SH-SY5Y (cell line): ENCODE data around the gene VMP1.

ENCODE experiments used
- GATA2 ChIP-seq: IDR thresholded peaks from 2 replicates; pipeline ENCODE4 v1.6.1; 2011; ENCODE audit warnings: mild to moderate bottlenecking, low read depth, low read length
- GATA3 ChIP-seq: IDR thresholded peaks from 2 replicates; pipeline ENCODE4 v1.6.1; 2011; ENCODE audit warnings: low read depth, mild to moderate bottlenecking, low read length, moderate library complexity

Gene VMP1

DNA sequence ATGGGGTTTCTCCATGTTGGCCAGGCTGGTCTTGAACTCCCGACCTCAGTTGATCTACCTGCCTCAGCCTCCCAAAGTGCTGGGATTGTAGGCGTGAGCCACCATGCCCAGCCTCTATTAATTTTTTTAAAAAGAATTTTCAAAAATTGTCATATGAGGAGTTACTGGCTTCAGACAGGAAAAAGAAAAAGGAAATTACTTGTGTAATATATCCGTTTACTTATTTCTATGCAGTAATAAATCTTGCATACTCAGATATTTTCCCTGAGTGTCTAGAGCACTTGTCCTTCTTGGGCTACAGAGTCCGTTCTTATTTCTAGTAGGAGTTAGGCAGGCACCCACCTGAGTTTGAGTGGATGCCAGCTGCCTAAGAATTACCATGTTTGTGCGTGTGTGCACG is 85.8 kb downstream of the VMP1 start:
- TF ChIP-seq GATA3 (no peak), GATA2 (no peak)

DNA sequence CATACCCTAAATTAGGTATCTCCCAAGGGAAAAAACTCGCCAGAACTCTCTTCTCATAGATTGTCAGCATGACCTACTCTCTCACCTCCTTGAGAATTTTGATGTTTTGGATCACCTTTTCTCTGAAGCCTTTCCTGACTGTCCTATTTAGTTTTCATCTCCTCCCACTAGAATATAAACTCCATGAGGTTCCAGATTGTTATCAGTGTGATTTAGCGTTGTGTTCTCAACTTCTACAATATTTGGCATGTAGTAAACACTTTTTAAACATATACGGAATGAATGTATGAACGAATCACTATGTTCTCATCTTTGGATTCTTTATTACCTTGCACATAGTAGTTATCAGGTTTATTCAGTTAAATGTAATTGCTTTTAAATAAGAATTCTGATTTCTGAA is 88.7 kb downstream of the VMP1 start:
- no peak for TF ChIP-seq GATA2

DNA sequence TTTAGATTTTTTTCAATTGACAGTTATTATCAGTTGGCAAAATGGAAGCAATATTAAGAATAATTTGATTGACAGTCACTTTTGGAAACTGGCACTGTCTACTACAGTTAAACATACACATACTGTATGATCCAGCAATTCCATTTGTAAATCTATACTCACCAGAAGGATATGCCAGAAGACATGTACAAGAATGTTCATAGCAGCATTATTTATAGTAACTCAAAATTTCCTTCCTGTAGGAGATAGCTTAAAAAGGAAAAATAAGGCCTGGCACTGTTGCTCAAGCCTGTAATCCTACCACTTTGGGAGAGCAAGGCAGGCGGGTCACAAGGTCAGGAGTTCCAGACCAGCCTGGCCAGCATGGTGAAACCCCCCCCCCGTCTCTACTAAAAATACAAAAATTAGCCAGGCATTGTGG is 89.3 kb downstream of the VMP1 start:
- TF ChIP-seq GATA2, result no peak
- no peak for TF ChIP-seq GATA3

DNA sequence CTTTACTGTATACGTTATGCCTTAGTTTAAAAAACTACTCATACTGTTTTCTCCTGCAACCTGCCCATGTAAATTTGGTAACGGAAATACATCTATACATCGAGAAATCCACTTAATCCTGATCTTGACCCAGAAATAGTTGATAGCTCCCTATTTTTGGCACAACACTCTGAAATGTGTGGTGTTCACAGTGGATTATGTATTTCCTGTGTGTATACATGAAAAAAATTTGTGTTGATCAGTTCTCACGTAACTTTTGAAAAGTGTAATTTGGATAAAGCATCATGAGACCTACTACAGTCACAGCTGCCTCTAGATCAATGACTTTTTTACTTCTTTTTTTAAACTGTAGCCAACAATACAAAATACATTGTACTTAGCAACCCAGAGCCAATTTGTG is 90.7 kb downstream of the VMP1 start:
- TF ChIP-seq GATA3 (no peak), GATA2 (no peak)

DNA sequence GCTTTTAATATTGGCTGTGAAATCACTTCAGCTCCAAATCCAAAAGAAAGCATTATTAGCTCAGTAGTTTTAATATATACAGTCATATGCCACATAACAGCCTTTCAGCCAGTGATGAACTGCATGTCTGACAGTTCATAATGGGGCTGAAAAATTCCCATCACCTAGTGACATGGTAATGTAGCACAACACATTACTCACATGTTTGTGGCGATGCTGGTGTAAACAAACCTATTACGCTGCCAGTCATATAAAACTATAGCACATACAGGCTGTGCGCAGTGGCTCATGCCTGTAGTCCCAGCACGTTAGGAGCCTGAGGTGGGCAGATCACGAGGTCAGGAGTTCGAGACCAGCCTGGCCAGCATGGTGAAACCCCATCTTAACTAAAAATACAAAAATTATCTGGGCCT is 93.1 kb downstream of the VMP1 start:
- TF ChIP-seq GATA2 (no peak), GATA3 (no peak)

DNA sequence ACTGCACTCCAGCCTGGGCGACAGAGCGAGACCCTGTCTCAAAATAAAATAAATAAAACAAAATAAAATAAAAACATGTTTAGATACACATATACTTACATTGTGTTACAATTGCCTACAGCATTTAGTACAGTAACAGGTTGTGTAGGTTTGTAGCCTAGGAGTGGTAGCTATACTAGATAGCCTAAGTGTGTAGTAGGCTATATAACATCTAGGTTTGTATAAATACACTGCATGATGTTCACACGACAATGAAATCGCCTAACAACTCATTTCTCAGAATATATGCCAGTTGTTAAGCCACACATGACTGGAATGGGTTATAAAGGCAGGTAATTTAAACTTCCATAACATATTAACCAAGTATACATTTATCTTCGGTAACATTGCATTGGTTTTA is 94.7 kb downstream of the VMP1 start:
- TF ChIP-seq GATA2 (no peak), GATA3 (no peak)

DNA sequence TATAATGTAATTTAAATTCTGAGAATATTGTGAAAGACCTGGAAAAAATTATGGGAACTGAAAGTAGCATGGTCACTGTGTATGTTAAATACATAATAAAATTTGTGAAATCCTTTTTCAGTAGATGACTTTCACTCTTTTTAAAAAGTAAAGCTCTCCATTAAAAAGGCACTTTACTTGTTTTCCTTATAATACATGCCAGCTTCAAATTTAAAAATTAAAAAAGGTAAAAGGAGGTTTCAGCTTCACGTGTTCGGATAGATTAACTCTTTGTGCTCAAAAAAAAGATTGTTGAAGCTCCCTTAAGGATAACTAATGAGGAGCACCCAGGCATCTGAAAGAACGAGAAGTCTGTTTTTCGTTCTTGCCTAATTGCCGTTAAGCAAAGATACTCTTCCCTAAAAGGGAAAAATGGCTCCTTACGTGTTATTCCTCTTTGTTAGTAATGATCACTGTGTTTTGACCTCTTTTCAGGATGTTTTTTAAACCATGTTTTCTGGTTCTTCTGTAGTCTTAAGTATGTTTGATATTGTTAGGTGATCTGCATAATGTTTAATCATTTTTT is 97.5 kb downstream of the VMP1 start:
- no peak for TF ChIP-seq GATA3

DNA sequence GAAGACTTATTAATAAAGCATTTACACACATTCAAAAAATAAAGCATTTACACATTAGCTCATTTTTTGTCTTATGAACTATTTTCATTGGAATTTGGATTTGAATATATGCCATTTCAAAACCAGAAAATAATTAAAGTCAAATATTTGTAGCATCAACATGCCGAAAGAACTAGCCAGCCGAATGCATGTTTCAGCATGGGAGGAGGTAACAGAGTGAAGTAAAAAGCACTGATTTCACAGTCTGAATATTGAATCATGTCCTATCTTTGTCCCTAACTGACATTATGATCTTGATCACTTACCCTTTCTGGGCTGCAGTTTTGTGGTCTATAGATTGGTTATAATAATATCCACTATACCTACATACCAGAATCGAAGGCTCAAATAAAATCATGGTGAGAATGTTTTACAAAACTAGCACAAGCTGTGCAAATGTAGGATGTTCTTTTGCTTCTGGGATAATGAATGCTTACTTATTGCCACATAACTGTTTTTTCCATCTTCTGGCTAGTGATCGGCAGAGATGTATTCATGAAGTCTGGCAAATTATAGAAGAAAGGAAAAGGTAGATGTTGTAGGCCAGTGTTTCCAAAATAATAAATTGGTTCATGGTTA is 100.5 kb downstream of the VMP1 start:
- TF ChIP-seq GATA2 (no peak), GATA3 (no peak)

DNA sequence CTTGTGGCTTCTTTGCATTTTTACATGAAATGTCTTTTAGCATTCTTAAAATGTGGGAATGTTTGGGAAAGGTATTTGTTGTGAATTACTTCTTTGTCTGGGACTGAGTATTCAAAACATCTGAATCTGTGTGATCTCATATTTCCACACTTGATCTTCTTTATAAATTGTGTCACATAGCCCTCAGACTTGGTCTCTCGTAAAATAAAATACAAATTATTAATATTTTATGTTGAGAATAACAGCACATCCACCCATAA is 103.4 kb downstream of the VMP1 start:
- TF ChIP-seq GATA3 (no peak), GATA2 (no peak)

DNA sequence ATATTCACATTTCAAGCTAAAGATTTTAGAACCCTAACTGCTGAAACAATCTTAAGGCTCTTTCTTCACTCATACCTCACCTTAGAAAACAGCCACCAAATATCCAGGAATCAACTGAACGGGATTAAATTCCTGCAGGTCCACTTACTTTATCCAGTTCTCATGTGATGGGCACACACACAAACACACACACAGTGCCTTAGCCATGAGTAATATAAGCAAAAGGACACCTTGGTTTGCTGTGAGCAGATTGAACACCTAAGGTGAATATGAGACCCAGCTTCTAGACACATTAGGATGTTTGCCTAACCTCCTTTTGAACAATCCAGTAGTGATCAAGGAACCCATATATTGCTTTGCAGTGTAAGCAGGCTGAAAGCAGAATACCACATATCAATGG is 103.8 kb downstream of the VMP1 start:
- TF ChIP-seq GATA3, result no peak
- TF ChIP-seq GATA2, result no peak

DNA sequence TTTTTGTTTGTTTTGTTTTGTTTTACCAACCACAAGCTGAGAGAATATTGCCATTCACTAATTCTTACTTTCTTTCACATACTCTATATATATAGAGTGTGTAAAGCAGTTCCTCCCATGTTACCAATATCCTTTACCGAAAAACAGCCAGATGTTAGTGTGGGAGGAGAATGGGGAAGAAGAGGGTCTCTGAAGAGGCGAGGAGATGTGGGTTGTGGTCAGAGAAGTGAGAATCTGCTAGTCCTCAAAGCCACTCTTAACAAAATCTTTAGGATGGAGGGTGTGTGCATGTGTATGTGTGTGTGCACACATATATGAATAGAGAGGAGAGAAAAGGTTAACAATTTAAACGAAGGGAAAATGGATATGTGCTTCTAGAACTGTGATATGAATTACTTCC is 104.7 kb downstream of the VMP1 start:
- no peak for TF ChIP-seq GATA2
- no peak for TF ChIP-seq GATA3

DNA sequence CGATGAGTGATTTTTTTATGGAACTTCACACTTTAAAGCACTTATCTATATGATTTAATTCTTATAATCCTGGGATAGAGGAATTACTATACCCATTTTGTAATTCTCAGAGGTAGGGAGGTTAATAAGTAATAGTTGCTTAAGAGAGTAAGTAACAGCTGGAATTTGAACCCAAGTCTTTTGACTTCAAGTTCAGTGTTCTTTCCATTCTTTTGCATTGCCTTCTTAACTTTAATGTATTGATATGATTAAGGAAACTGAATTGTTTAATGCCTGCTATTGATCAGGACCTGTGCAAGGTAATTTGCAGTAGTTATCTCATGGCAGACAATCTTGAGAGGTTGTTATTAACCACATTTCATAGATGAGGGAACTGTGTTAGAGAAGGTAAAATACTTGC is 106.8 kb downstream of the VMP1 start:
- TF ChIP-seq GATA2 (no peak), GATA3 (no peak)

DNA sequence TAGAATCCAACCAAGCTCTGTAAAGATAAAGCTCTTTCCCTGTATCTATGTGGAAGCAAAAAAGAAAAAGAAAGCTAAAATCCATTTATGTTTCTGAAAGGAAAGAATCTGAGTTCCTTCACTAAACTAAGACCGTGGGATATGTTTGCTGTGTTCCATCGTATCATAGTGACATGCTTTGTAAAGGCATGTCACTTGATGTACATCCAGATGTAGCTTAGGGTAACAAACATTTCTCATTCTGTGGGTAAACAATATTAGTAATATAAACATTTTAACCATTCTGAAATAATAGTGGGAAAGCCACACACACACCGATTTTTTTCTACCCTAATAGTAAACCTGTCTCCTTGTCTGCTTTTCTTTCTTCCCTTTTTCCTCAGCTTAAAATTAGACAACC is 107.2 kb downstream of the VMP1 start:
- no peak for TF ChIP-seq GATA2
- no peak for TF ChIP-seq GATA3

DNA sequence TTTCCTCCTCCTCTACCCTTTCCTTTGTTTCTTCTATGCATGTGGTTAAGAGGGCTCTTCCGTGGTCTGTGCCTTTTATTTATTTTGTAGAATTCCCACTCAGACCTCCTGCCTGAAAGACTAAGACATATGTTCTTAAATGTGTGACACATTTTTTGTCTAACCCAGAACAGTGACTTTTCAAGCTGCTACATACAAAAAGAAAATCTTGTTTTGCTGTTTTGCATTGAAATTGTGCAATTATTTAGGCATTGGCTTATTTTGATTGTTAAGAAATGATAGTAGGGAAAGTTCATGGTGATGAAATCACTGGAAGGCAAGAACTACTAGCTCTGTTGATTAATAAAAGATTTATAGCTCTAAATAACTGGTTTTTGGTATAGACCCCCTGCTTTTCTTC is 108.5 kb downstream of the VMP1 start:
- TF ChIP-seq GATA2, result no peak
- TF ChIP-seq GATA3, result no peak

DNA sequence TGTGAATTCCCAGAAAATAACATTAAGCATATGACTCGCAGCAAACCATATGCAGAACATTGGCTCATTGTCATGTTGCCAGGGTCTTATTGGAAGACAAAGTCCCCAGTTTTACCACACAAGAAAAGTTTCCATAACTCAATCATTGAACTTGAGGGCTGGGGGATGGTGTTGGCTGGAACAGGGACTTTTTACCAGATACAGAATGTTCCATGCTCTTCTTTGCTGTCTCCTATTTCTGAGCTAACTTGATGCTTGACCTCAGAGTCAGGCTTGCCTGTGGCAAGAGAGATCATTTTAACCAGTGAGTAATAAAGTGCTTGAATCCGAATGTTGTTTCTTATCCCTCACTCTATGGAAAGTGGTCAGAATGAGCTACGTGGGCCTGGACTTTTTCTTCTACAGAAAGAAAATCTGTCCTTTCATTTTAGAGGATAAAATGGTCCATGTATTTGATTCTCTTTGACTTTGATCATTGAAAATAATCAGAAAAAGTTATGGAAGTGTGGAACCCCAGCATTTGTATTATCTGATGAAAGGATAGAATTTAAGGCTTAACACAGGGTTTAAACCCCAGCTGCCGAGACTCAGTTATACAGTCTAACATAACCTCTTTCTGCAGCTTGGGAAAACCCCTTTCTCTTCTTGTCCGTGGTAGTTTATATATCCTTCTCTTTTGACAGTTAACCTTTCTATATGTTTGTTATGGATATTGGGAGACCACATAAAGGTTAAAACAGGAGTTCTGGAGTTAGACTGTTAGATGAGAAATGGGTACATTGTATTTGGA is 118.3 kb downstream of the VMP1 start:
- TF ChIP-seq GATA3 (no peak), GATA2 (no peak)
